Activated naive CD4-positive, alpha-beta T cell treated with anti-CD3 and anti-CD28 coated beads, Interleukin-2, amount 50 U/mL, for 16 hours (primary cell): ENCODE results near the gene DIP2C.
"Not testable (repeated sequence)": the region's sequence is repeated elsewhere in the genome, so short reads cannot be mapped to it uniquely, and the experiment has no call there.

ENCODE experiments used
- DNase-seq: peaks from one replicate; pipeline ENCODE4 v3.0.0-alpha.2; 2020

Gene DIP2C

GRCh38 chr10:547591-548081 is 141.8 kb downstream of the DIP2C start:
- DNase-seq = no peak

GRCh38 chr10:546971-547590 is 142.4 kb downstream of the DIP2C start:
- no peak for DNase-seq

DNA sequence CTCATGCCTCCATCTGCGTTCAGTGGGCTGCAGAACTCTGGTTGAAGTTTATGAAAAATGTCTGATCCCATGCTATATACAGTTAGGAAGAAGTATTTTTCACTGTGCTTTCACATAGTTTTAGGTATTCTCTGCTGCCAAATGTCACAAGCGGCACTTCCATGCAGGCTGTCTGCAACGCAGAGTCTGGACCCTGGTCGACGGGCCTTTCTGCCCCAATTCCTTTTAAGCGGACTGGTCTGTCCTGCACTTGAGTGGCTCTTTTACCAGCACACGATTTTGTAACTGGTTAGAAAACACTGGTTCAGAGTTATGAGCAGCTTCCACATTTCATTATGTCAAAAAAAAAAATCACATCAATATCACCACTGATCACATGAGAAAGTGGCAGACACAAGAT is 143.0 kb downstream of the DIP2C start:
- DNase-seq = no peak

- no peak for DNase-seq
Measured at GRCh38 chr10:543862-544822, 145.3 kb downstream of the DIP2C start.

GRCh38 chr10:543131-543530 is 146.3 kb downstream of the DIP2C start:
- DNase-seq = no peak

- no peak for DNase-seq
Measured at GRCh38 chr10:541750-542371, 147.6 kb downstream of the DIP2C start.

- no peak for DNase-seq
Measured at GRCh38 chr10:541041-541440, 148.4 kb downstream of the DIP2C start.

- DNase-seq = no peak
Measured at GRCh38 chr10:538895-539294, 150.6 kb downstream of the DIP2C start.

GRCh38 chr10:536935-537334 is 152.5 kb downstream of the DIP2C start:
- no peak for DNase-seq

DNA sequence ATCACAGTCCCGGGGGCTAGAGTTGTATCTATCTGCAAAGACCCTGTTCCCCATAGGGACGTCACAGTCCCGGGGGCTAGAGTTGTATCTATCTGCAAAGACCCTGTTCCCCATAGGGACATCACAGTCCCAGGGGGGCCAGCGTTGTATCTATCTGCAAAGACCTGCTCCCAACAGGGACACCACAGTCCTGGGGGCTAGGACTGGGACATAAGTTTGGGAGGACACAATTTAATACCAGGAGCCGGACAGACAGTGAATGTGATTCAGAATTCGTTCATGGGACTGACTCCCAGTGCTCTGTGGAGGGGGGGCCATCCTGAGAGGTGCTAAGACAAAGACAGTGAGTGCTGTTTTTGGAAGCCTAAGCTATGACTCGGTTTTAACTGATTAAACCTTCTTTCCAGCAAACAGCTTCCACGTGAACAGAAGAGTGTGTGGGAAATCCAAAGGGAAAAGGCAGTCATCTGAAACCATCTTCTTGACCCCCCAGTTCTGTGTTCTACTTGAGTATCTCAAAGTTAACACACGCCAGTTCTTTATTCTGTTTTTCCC is 153.0 kb downstream of the DIP2C start:
- DNase-seq = no peak

DNA sequence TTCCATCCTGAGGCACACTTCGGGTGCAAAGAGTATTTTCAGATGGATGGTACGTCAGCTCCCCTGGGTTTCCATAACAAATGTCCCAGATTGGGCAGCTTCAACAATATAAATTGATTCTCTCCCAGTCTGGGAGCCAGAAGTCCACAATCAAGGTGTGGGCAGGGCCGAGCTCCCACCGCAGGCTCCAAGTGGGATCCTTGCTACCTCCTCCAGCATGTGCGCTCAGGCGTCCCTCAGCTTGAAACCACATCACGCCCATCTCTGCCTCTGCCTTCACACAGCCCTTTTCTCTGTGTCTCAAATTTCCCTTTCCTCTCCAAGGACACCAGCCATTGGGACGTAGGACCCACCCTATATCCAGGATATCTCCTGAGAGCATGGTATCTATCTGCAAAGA is 153.5 kb downstream of the DIP2C start:
- DNase-seq = no peak

DNA sequence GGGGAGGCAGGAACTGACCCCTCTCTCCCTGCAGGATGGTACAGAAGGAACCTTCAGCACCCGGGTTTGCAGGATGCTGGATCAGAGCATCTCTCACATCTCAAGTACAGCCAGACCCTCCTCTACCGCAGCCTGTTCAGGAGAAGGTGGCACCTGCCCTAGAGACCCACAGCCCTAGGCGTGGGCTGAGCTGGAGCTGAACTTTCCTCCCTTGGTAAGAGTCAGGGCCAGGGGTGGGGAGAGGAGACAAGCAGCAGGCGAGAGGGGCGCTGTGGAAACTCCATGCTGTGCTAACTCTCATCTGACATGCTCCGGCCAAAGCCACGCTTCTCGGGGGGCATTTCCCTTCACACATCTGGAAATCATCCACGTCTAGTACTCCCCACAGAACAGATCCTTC is 154.4 kb downstream of the DIP2C start:
- no peak for DNase-seq

DNA sequence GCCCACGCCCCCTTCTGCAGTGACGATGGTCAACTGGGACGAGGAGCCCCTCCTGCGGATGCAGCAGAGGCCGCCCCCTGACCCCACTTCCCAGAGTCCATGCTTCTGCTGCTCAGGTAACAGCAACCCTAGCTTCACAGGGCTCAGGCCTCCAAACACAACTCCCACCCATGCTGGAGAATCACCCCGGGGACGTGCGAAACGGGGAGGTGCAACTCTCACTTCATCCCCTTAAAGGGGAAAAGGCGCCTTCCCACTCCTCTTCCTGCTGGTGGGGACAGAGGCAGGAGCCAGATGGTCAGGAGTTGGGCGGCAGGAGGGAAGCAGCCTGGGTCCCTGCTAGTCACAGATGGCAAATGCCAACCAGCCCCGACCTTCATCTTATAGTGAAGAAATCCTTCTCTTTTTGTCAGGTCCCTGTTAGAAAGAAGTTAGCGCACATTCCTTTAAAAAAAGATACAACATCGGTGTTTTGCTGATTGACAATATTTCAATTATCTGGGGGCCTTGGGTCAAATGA is 155.4 kb downstream of the DIP2C start:
- DNase-seq = no peak

DNA sequence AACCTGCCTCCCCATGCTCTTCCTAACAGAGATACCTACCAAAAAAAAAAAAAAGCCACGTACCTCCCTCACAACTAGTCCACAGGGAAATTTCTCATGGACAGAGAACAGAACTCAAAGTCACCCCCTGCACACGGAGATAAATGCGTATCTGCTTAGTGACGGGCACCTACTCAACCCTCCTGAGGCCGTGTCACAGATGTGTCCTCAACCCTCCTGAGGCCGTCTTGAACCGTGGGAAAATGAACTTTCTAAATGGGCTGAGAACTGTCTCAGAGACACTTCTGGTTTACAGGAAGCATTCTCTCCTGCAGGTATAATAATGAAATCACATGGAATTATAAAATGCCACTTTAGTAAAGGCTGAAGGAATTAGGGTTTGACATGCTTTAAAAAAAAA is 155.9 kb downstream of the DIP2C start:
- no peak for DNase-seq

DNA sequence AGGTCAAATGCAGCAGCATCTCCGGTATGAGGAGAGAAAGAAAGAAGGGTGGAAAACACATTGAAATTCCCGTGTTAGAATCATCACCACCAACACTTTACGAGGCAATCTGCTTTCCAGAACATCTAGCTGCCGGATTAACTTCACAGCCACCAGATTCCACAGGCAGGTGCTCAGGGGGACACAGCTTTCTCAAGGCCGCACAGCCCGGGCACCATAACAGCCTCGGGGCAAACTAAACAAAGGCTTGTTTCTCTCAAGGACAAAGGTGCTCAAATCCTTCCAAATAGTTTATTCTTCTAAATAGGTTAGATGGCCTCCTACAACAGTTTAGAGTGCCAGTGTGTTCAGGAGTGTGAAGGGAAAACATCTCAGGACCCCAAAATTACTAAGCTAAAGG is 156.3 kb downstream of the DIP2C start:
- DNase-seq = no peak

DNA sequence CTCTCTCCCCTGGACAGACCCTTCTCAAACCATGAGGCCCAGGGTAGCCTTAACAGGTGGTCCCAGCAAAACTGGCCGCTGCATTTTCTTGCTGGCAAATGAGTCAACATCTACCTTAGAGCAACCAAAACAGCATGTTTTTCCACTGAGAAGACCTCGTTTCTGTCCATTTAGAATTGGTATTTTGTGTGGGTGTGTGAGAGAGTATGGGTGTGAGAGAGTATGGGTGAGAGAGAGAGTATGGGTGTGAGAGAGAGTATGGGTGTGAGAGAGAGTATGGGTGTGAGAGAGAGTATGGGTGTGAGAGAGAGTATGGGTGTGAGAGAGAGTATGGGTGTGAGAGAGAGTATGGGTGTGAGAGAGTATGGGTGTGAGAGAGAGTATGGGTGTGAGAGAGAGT is 157.1 kb downstream of the DIP2C start:
- not testable (repeated sequence) for DNase-seq

GRCh38 chr10:531541-531940 is 157.9 kb downstream of the DIP2C start:
- no peak for DNase-seq

GRCh38 chr10:530717-531116 is 158.8 kb downstream of the DIP2C start:
- no peak for DNase-seq

GRCh38 chr10:529468-530230 is 159.8 kb downstream of the DIP2C start:
- no peak for DNase-seq

DNA sequence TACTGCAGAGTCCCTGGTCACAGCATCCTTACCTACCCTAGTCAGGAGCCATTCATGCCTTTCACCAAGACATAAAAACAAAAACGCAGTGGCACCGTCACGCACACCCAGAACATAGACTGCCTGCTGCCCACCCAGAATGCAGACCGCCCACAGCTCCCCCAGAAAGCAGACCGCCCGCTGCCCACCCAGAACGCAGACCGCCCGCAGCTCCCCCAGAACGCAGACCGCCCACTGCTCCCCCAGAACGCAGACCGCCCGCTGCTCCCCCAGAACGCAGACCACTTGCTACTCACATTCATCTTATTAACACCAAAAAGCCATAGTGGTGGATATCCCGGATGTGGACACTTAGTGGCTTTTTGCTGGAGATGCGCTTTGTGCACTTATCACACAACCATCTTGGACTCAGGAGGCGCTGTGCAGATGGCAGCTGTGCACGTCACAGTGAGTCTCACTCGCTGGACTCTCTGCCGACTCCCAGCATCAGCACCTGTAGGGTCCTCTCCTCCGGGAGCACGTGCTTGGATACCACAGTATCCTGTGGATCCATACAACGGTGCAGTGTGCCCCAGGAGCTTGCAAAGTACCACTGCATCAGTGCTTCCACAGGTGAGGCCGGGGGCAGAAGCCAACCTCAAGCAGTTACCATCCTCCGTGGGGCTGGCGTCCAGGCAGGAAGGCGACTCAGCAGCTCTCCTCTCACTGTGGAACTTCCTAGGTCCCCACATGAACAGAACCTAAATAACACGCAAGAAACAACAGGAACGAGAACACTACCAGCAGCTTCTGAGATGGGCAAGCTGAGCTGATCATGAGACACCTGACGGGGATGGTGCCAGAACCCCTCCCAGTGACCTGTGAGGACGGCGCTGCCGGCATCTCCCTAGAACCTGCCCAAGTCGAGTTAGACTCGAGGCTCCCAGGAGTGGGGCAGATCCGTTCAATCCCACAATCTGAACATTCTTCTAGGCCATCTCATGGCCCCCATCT is 161.0 kb downstream of the DIP2C start:
- no peak for DNase-seq

- DNase-seq = no peak
Measured at GRCh38 chr10:527416-527815, 162.1 kb downstream of the DIP2C start.
